Subcutaneous adipose tissue (tissue), 4 donors: Measurements from ENCODE around the gene DGKE. TPM values are rescaled to one million over a fixed set of nuclear protein-coding genes. Genes with fewer than 3 reads are reported as not detected.

Source experiments
- CTCF ChIP-seq: fragments of 450-650 bp; IDR thresholded peaks from one replicate; pipeline ENCODE4 v1.5.1; 2016; ENCODE audit warnings: low read depth, mild to moderate bottlenecking, control low read depth, antibody characterized with exemption, moderate library complexity
- total RNA-seq, 4 donors: library from RNA; depleted of rRNA; stranded (reverse); fragments of >200 nt; gene quantifications; one replicate each; pipeline ENCODE4 v1.1.0, GENCODE V29; 2016

DGKE gene
- total RNA-seq, 4 donors from 2014 or later: 5.4 to 18.1 (median 10.5) TPM

GRCh38 chr17:56867948-56868376, 34.0 kb downstream of the DGKE start:
- TF ChIP-seq CTCF: no peak

- no peak for TF ChIP-seq CTCF
These were observed 34.8 kb downstream of the DGKE start for GRCh38 chr17:56868716-56869115.

DNA sequence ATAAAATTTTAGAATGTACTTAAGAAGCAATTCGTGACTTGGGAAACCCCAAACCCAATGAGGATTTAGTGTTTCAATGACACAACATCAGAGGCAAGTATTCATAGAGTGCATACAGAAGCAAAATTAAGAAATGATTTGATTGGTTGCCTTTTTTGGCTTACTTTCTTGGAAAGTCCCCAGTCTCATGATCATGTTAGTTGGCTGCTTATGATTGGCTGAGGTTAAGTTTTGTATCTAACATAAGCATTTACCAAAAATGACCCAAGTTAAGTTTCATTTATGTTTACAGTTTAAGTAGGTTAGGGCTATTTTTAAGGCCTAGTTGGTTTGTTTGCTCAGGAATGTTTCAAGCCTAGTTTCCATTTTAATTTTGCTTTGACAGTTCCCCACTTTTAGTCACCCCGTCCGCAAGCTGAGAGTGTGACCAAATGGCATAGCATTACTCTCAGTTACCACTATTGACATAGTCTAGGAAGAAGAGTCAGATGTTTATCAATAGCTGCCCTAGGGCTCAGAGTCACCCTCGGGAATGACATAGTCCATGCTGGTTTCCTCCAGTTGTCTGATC, 36.2 kb downstream of the DGKE start:
- TF ChIP-seq CTCF: no peak

DNA sequence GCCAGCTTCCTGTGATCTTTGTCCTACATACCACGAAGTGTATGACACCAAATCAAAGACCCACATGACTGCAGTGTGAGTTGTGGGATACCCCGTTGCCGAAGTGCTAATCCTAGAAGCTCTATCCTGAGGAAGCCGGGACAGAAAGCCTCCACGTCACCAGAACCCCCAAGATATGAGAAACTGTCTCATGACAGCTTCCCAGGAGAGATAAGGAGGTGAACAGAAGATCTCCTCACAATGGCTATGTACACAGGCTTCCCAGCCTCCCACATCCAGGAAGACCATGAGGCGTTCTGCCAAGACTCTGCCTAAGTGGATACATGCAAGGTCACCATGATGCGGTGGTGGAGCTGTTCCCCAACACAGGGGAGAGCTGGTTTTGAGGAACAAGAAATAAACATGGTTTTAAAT, 42.8 kb downstream of the DGKE start:
- TF ChIP-seq CTCF: no peak

DNA sequence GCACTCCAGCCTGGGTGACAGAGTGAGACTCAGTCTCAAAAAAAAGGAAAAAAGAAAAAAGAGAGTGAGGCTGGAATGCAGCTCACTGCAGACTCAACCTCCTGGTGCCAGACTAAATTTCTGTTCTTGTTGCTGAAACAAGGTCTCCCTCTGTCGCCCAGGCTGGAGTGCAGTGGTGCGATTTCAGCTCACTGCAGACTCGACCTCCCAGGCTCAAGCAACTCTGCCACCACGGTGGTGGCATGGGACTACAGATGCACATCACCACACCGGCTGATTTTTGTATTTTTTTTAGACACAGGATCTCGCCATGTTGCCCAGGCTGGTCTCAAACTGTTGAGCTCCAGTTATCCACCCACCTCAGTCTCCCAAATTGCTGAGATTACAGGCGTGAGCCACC, 45.3 kb downstream of the DGKE start:
- no peak for TF ChIP-seq CTCF

- TF ChIP-seq CTCF: no peak
These were observed 46.2 kb downstream of the DGKE start for GRCh38 chr17:56880133-56880532.

GRCh38 chr17:56880571-56880970, 46.6 kb downstream of the DGKE start:
- TF ChIP-seq CTCF: no peak
